Epithelial cell of proximal tubule (primary cell): ENCODE measurements around the gene SLC5A11. TPM values are rescaled to one million over a fixed set of nuclear protein-coding genes. Genes with fewer than 3 reads are reported as not detected.

ENCODE experiments used
- DNase-seq: peaks from one replicate; pipeline ENCODE4 v3.0.0-alpha.2; 2011; ENCODE audit warnings: low read depth
- H3K4me3 ChIP-seq: 2 replicates; pipeline ENCODE4 v1.5.1; 2011; ENCODE audit warnings: low read depth, mild to moderate bottlenecking, low read length
- total RNA-seq: library from RNA; depleted of rRNA; stranded (reverse); fragments of >200 nt; gene quantifications from 2 replicates; pipeline ENCODE4 v1.2.3, GENCODE V29; 2015
- TF ChIP-seq, protein P1 (sequence below): conservative IDR thresholded peaks from 2 replicates; pipeline ENCODE4 v1.5.1; 2012; ENCODE audit warnings: low read depth, mild to moderate bottlenecking, low read length

SLC5A11 gene
- total RNA-seq, 1 donor from 2014 or later = not detected

DNA sequence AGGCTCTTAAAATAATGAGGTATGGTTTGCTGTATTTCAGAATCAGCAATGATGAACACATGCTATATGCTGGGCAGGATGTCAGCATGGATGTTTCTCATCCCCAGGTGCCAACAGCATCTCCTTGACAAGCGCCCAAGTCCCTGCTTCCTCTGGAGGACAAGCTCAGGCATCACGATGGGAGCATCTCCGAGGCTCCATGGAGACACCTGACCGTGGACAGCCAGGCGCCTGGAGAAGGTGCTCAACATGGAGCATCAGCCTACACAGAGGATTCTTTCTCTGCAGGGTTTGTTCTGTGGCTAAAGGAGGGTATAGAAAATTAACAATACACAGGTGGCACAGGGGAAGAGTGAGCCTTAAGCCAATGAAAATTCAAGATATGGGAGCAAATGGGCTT is 72.1 kb downstream of the SLC5A11 start:
- TF ChIP-seq, protein P1, sequence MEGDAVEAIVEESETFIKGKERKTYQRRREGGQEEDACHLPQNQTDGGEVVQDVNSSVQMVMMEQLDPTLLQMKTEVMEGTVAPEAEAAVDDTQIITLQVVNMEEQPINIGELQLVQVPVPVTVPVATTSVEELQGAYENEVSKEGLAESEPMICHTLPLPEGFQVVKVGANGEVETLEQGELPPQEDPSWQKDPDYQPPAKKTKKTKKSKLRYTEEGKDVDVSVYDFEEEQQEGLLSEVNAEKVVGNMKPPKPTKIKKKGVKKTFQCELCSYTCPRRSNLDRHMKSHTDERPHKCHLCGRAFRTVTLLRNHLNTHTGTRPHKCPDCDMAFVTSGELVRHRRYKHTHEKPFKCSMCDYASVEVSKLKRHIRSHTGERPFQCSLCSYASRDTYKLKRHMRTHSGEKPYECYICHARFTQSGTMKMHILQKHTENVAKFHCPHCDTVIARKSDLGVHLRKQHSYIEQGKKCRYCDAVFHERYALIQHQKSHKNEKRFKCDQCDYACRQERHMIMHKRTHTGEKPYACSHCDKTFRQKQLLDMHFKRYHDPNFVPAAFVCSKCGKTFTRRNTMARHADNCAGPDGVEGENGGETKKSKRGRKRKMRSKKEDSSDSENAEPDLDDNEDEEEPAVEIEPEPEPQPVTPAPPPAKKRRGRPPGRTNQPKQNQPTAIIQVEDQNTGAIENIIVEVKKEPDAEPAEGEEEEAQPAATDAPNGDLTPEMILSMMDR = no peak
- no peak overlapping the region for H3K4me3 ChIP-seq
- no peak for DNase-seq

DNA sequence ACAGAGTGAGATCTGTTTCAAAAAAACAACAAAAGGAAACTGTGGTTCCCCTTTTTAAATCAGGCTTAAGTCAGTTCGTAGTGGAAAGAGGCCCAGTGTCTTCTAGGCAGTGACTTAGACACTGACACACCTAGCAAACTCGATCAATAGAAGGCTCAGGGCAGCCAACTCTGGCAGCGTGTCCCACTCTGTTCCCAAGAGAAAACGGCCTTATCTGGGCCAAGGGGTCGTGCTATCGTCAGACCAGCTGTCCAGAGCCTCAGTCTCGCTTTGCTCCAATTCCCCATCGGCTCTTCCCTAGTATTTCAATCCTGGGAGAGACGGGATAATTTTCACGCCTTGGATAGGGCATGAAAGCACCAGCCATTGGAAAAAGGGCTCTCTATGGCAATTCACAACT is 72.9 kb downstream of the SLC5A11 start:
- DNase-seq = no peak
- TF ChIP-seq, protein P1 = no peak
- no peak overlapping the region for H3K4me3 ChIP-seq

GRCh38 chr16:24919536-24919935 is 73.8 kb downstream of the SLC5A11 start:
- no peak for DNase-seq
- no peak overlapping the region for H3K4me3 ChIP-seq
- TF ChIP-seq, protein P1 = no peak

DNA sequence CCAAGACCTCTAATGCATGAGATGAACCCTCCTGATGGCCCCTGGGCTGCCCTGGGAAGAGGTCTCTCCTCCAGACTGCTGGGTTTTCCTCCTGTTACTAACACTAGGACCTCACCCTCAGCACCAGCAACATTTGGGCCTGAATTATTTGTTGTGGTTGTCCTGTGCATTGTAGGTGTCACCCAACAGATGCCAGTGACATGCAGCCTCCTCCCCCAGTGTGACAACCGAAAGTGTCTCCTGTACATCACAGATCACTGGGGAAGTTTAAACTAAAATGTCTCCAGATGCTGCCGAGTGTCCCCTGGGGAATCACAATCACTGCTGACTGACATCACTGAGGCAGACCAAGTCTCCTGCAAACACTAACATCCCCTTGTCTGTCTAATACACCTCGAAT is 74.8 kb downstream of the SLC5A11 start:
- TF ChIP-seq, protein P1 = no peak

GRCh38 chr16:24921229-24921628 is 75.5 kb downstream of the SLC5A11 start:
- no peak overlapping the region for H3K4me3 ChIP-seq
- DNase-seq = no peak
- TF ChIP-seq, protein P1 = no peak

More for the DNA sequence above, 74.8 kb downstream of the SLC5A11 start:
- DNase-seq = no peak
- no peak overlapping the region for H3K4me3 ChIP-seq

GRCh38 chr16:24925163-24925562 is 79.4 kb downstream of the SLC5A11 start:
- no peak for DNase-seq
- TF ChIP-seq, protein P1 = no peak
- H3K4me3 ChIP-seq = no peak overlapping the region

- DNase-seq = no peak
- no peak overlapping the region for H3K4me3 ChIP-seq
- TF ChIP-seq, protein P1 = no peak
These were observed 83.6 kb downstream of the SLC5A11 start for GRCh38 chr16:24929409-24929808.
